Activated B cell treated with CpG ODN at 0.5 μM for 24 hours (primary cell): ENCODE data around the gene SPP1. TPM values are rescaled to one million over a fixed set of nuclear protein-coding genes. Genes with fewer than 3 reads are reported as not detected.

Experiments
- ATAC-seq: fragments of 200-7000 bp; cut with Tn5 transposase; one replicate; pipeline ENCODE4 v1.10.0; 2021; ENCODE audit warnings: low read depth, mild to moderate bottlenecking, moderate library complexity
- CTCF ChIA-PET: fragments of 350-600 bp; sonication (Branson Sonifier 250); formaldehyde crosslinking; loops from one replicate; lab custom pipeline; 2021; ENCODE audit warnings: antibody characterized with exemption; lab: Charles Lee
- POLR2A ChIA-PET: fragments of 350-600 bp; sonication (Branson Sonifier 250); formaldehyde crosslinking; loops from one replicate; lab custom pipeline; 2021; ENCODE audit warnings: antibody characterized with exemption; lab: Charles Lee
- DNase-seq: peaks from one replicate; pipeline ENCODE4 v3.0.0; 2022
- H3K27ac Mint-ChIP-seq: one replicate; pipeline ENCODE4 v1.8.0; 2020; ENCODE audit warnings: mixed read lengths
- H3K27me3 Mint-ChIP-seq: one replicate; pipeline ENCODE4 v1.8.0; 2021; ENCODE audit warnings: mixed read lengths
- H3K36me3 Mint-ChIP-seq: one replicate; pipeline ENCODE4 v1.8.0; 2021; ENCODE audit warnings: low read depth, mixed read lengths
- H3K4me1 Mint-ChIP-seq: one replicate; pipeline ENCODE4 v1.8.0; 2021; ENCODE audit warnings: mixed read lengths
- H3K4me3 Mint-ChIP-seq: one replicate; pipeline ENCODE4 v1.8.0; 2020; ENCODE audit warnings: mild to moderate bottlenecking, mixed read lengths
- H3K9me3 Mint-ChIP-seq: one replicate; pipeline ENCODE4 v1.8.0; 2020; ENCODE audit warnings: mixed read lengths
- CTCF ChIP-seq: fragments of 200-600 bp; IDR thresholded peaks from one replicate; pipeline ENCODE4 v1.8.0; 2022; ENCODE audit warnings: antibody characterized with exemption, mild to moderate bottlenecking
- intact Hi-C: fragments of 100-400 bp; cut with micrococcal nuclease; formaldehyde crosslinking; loops from one replicate; pipeline ENCODE4 v1.15.1; 2024
- total RNA-seq: library from RNA; stranded (reverse); gene quantifications from 2 replicates; pipeline ENCODE4 v1.2.3, GENCODE V29; 2022

The SPP1 gene
- total RNA-seq, 1 donor from 2014 or later, result not detected

- Mint-ChIP-seq H3K9me3 (no peaks in the 10 kb centered on the region), H3K4me3 (no peak overlapping the region), H3K36me3 (no peaks in the 10 kb centered on the region), H3K27ac (no peak overlapping the region), H3K27me3 (peaks cover 11% of the 10 kb centered on the region), H3K4me1 (peaks cover 7% of the 10 kb centered on the region)
- ChIA-PET CTCF (no interaction called here), POLR2A (no interaction called here)
- no peak for TF ChIP-seq CTCF
- no peak for ATAC-seq
- intact Hi-C loops, result no loop called here
- no peak for DNase-seq
Measured at GRCh38 chr4:87979810-87980209, 4.3 kb downstream of the SPP1 start.

GRCh38 chr4:87981486-87981885 lies 6.0 kb downstream of the SPP1 start:
- ChIA-PET POLR2A (no interaction called here), CTCF (no interaction called here)
- Mint-ChIP-seq H3K9me3 (no peaks in the 10 kb centered on the region), H3K36me3 (no peaks in the 10 kb centered on the region), H3K4me3 (no peak overlapping the region), H3K4me1 (no peaks in the 10 kb centered on the region), H3K27ac (no peak overlapping the region), H3K27me3 (peaks cover 9% of the 10 kb centered on the region)
- DNase-seq (no peak), ATAC-seq (no peak)
- intact Hi-C loops, result no loop called here
- TF ChIP-seq CTCF, result no peak

GRCh38 chr4:87982036-87982435 lies 6.5 kb downstream of the SPP1 start:
- DNase-seq, result no peak
- intact Hi-C loops, result no loop called here
- no peaks in the 10 kb centered on the region for H3K9me3 Mint-ChIP-seq
- no peak overlapping the region for H3K27ac Mint-ChIP-seq
- no peak for TF ChIP-seq CTCF
- H3K36me3 Mint-ChIP-seq, result no peaks in the 10 kb centered on the region
- ChIA-PET CTCF (interaction anchor here (1.5 kb wide), 1 partner anchor 8 kb away, joined by 3 read pairs; no protein-coding TSS in a partner anchor), POLR2A (no interaction called here)
- ATAC-seq, result no peak
- no peak overlapping the region for H3K4me3 Mint-ChIP-seq
- peaks cover 9% of the 10 kb centered on the region for H3K27me3 Mint-ChIP-seq
- H3K4me1 Mint-ChIP-seq, result no peaks in the 10 kb centered on the region

GRCh38 chr4:87982446-87983010 lies 7.0 kb downstream of the SPP1 start:
- no peak for TF ChIP-seq CTCF
- ATAC-seq, result no peak
- Mint-ChIP-seq H3K9me3 (no peaks in the 10 kb centered on the region), H3K36me3 (no peaks in the 10 kb centered on the region), H3K27me3 (peaks cover 11% of the 10 kb centered on the region), H3K4me1 (no peaks in the 10 kb centered on the region), H3K27ac (no peak overlapping the region), H3K4me3 (no peak overlapping the region)
- ChIA-PET CTCF (interaction anchor here (1.5 kb wide), 1 partner anchor 8 kb away, joined by 3 read pairs; no protein-coding TSS in a partner anchor), POLR2A (no interaction called here)
- intact Hi-C loops, result no loop called here
- no peak for DNase-seq

- POLR2A ChIA-PET, result no interaction called here
- DNase-seq (no peak), ATAC-seq (no peak)
- no peak for TF ChIP-seq CTCF
- no peak overlapping the region for H3K27ac Mint-ChIP-seq
- intact Hi-C loops, result no loop called here
- no peaks in the 10 kb centered on the region for H3K4me1 Mint-ChIP-seq
- no peaks in the 10 kb centered on the region for H3K9me3 Mint-ChIP-seq
- CTCF ChIA-PET, result no interaction called here
- H3K27me3 Mint-ChIP-seq, result peaks cover 15% of the 10 kb centered on the region
- no peak overlapping the region for H3K4me3 Mint-ChIP-seq
- H3K36me3 Mint-ChIP-seq, result no peaks in the 10 kb centered on the region
Measured at GRCh38 chr4:87983996-87984395, 8.5 kb downstream of the SPP1 start.
